OCI-LY7 (cell line): ENCODE measurements around the gene PIGZ. TPM values are rescaled to one million over a fixed set of nuclear protein-coding genes. Genes with fewer than 3 reads are reported as not detected.

ENCODE experiments used
- BruUV-seq: library from RNA; stranded (reverse); fragments of 400-500 nt; replicated peaks from 2 replicates; lab custom pipeline; 2021; lab: Mats Ljungman, UMichigan
- CTCF ChIA-PET: fragments of 300-600 bp; sonication (Branson Sonifier 250); formaldehyde crosslinking; loops from one replicate; lab custom pipeline; 2022; ENCODE audit warnings: antibody characterized with exemption; ENCODE audit not compliant: unreplicated experiment; lab: Charles Lee
- POLR2A ChIA-PET: fragments of 300-600 bp; sonication (Branson Sonifier 250); formaldehyde crosslinking; loops from one replicate; lab custom pipeline; 2022; ENCODE audit warnings: antibody characterized with exemption; lab: Charles Lee
- DNase-seq: peaks from one replicate; pipeline ENCODE4 v3.0.0-alpha.2; 2015; ENCODE audit warnings: low spot score
- H2AFZ ChIP-seq: fragments of 200-600 bp; sonication (generic), shearing (Covaris generic); 2 replicates; pipeline ENCODE4 v1.6.1; 2014; ENCODE audit warnings: mild to moderate bottlenecking, antibody characterized with exemption, low read length, moderate library complexity
- H3K27ac ChIP-seq: fragments of 200-600 bp; sonication (generic); 2 replicates; pipeline ENCODE4 v1.5.1; 2014; ENCODE audit warnings: mixed run types, low read depth, mild to moderate bottlenecking, moderate library complexity, low read length, inconsistent platforms; ENCODE audit not compliant: poor library complexity, severe bottlenecking
- H3K36me3 ChIP-seq: fragments of 200-600 bp; sonication (generic); 2 replicates; pipeline ENCODE4 v1.6.1; 2014; ENCODE audit warnings: mild to moderate bottlenecking, antibody characterized with exemption, low read length, moderate library complexity, mixed read lengths; ENCODE audit not compliant: insufficient read depth
- H3K4me1 ChIP-seq: fragments of 200-600 bp; sonication (generic); 2 replicates; pipeline ENCODE4 v1.5.1; 2014; ENCODE audit warnings: mild to moderate bottlenecking, low read length; ENCODE audit not compliant: insufficient read depth, poor library complexity, severe bottlenecking
- H3K4me2 ChIP-seq: fragments of 200-600 bp; sonication (generic); 2 replicates; pipeline ENCODE4 v1.6.1; 2014; ENCODE audit warnings: mild to moderate bottlenecking, low read length
- H3K4me3 ChIP-seq: fragments of 200-600 bp; sonication (generic); 2 replicates; pipeline ENCODE4 v1.5.1; 2014; ENCODE audit warnings: mild to moderate bottlenecking, low read depth, low read length; ENCODE audit not compliant: poor library complexity, severe bottlenecking
- H3K79me2 ChIP-seq: fragments of 200-600 bp; sonication (generic); 2 replicates; pipeline ENCODE4 v1.6.1; 2016; ENCODE audit warnings: low read depth, mild to moderate bottlenecking, low read length, moderate library complexity, mixed read lengths; ENCODE audit not compliant: insufficient read depth
- H3K9me2 ChIP-seq: fragments of 200-600 bp; sonication (generic); 2 replicates; pipeline ENCODE4 v1.6.1; 2016; ENCODE audit warnings: mild to moderate bottlenecking, low read length, mixed read lengths; ENCODE audit not compliant: insufficient read depth
- H3K9me3 ChIP-seq: fragments of 200-600 bp; sonication (generic); 2 replicates; pipeline ENCODE4 v1.6.1; 2014; ENCODE audit warnings: mild to moderate bottlenecking, mixed run types, low read length, mixed read lengths
- H4K20me1 ChIP-seq: fragments of 200-600 bp; sonication (generic); 2 replicates; pipeline ENCODE4 v1.6.1; 2014; ENCODE audit warnings: mild to moderate bottlenecking, antibody characterized with exemption, low read length, moderate library complexity, mixed read lengths; ENCODE audit not compliant: insufficient read depth
- EZH2phosphoT487 ChIP-seq: fragments of 200-600 bp; sonication (generic); IDR thresholded peaks from 2 replicates; pipeline ENCODE4 v1.6.1; 2018; ENCODE audit warnings: low read depth, borderline replicate concordance, mild to moderate bottlenecking, mixed run types, antibody characterized with exemption, low read length, moderate library complexity, mixed read lengths
- intact Hi-C: fragments of 100-400 bp; cut with micrococcal nuclease; formaldehyde crosslinking; loops from one replicate; pipeline ENCODE4 v1.10.0; 2022; ENCODE audit not compliant: unreplicated experiment
- total RNA-seq, 2 experiments: library from RNA; depleted of rRNA in 1 of 2; stranded (reverse); fragments of >200 nt in 1 of 2; shearing (Covaris generic) in 1 of 2; gene quantifications; 2 replicates each; pipeline ENCODE4 v1.2.3, GENCODE V29; 2014 to 2022
- TF ChIP-seq, protein P1 (sequence below): fragments of 200-600 bp; sonication (generic); conservative IDR thresholded peaks from 2 replicates; pipeline ENCODE4 v1.5.1; 2014; ENCODE audit warnings: mild to moderate bottlenecking, antibody characterized with exemption, low read length, moderate library complexity, mixed read lengths

Gene PIGZ
- total RNA-seq, 2 experiments from 2014 or later: not detected

DNA sequence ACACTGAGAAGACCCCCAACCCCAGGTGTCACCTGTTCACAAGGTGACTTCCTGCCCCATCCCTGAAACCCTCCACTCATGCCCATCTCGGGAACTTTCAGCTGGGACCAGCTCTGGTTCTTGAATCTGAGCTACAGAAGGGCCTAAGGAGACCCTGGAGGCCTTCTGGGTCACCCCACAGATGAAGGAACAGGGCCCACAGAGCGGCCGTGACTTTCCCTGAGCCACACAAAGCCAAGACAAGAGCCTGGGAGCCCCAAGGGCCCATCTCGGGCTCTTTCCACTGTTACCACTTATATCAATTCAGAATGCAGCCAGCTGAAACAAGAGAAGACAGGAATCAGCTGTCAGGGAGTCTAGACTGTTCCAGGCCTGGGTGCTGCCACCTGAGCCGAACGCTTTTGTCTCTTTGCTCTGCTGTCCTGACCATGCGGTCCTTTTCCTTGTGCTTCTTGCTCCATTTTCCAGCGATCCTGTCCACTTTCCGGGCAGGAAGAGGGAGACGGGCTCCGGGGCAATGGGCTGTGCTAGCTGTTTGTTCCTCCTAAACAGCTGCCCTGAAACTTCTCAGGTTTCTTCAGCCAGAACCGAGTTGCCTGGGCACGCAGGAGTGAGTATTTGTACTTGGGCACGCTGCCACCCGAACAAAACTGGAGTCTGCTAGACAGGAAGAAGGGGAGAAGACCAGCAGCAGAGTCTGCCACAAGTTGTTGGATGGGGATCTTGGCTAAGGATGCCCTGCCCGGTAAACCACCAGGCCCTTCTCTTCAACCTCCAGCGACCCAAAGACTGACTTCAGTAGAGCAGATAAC is 28.0 kb upstream of the PIGZ start:
- H3K4me2 ChIP-seq: no peak overlapping the region
- no peaks in the 10 kb centered on the region for H3K9me2 ChIP-seq
- H3K79me2 ChIP-seq: no peaks in the 10 kb centered on the region
- H3K4me3 ChIP-seq: no peak overlapping the region
- no peak overlapping the region for H3K27ac ChIP-seq
- H3K36me3 ChIP-seq: no peaks in the 10 kb centered on the region
- intact Hi-C loops: no loop called here
- no TSS peak for BruUV-seq
- H3K4me1 ChIP-seq: peaks cover 2% of the 10 kb centered on the region
- TF ChIP-seq, protein P1, sequence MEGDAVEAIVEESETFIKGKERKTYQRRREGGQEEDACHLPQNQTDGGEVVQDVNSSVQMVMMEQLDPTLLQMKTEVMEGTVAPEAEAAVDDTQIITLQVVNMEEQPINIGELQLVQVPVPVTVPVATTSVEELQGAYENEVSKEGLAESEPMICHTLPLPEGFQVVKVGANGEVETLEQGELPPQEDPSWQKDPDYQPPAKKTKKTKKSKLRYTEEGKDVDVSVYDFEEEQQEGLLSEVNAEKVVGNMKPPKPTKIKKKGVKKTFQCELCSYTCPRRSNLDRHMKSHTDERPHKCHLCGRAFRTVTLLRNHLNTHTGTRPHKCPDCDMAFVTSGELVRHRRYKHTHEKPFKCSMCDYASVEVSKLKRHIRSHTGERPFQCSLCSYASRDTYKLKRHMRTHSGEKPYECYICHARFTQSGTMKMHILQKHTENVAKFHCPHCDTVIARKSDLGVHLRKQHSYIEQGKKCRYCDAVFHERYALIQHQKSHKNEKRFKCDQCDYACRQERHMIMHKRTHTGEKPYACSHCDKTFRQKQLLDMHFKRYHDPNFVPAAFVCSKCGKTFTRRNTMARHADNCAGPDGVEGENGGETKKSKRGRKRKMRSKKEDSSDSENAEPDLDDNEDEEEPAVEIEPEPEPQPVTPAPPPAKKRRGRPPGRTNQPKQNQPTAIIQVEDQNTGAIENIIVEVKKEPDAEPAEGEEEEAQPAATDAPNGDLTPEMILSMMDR: no peak
- no peak for TF ChIP-seq EZH2phosphoT487
- no peaks in the 10 kb centered on the region for H3K9me3 ChIP-seq
- POLR2A ChIA-PET: interaction anchor here (0.5 kb wide), 1 partner anchor 531 kb away, joined by 5 read pairs; no protein-coding TSS in a partner anchor
- CTCF ChIA-PET: no interaction called here
- no peak overlapping the region for H2AFZ ChIP-seq
- H4K20me1 ChIP-seq: no peaks in the 10 kb centered on the region
- no peak for DNase-seq

DNA sequence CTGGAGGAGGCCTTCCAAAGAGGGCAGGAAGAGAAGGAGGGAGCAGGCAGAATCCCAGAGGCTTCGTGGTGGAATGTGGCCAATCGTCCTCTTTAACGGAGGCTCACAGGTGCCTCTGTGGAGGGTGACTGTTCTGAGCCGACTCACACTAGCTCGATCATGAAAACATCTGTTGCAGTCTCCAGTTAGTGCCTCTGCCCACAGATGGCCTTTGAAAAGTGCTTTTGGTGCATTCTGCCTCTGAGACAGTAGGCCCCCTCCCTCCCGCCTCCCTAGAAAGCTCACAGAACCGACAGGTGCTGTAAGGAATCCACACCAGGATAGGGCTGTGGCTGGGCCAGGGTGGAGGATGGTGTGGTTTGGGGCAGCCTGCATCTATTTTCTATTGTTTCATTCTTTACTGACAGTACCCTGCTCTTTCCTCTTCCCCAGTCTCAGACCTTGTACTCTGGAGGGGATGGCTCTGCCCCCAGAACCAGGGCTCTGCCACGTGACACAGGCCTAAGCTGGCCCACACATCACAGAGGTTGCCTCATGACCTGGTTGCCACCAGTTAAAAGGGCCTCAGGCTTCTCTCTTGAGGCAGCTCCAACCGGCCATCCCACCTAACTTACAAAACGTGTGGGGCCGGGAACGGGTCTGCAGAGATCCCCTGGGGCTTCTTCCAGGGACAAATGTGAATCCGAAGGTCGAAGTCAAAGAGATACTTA is 27.2 kb upstream of the PIGZ start:
- Histone ChIP-seq H3K4me3 (no peak overlapping the region), H3K79me2 (no peaks in the 10 kb centered on the region), H3K27ac (no peak overlapping the region), H4K20me1 (no peaks in the 10 kb centered on the region), H3K9me3 (no peaks in the 10 kb centered on the region), H2AFZ (no peak overlapping the region), H3K4me1 (no peaks in the 10 kb centered on the region), H3K36me3 (no peaks in the 10 kb centered on the region), H3K4me2 (no peak overlapping the region), H3K9me2 (no peaks in the 10 kb centered on the region)
- intact Hi-C loops: no loop called here
- DNase-seq: no peak
- ChIA-PET POLR2A (no interaction called here), CTCF (interaction anchor here (0.6 kb wide), 1 partner anchor 743 kb away, joined by 3 read pairs; no protein-coding TSS in a partner anchor)
- no peak for TF ChIP-seq EZH2phosphoT487
- TF ChIP-seq, protein P1: no peak
- BruUV-seq: no TSS peak

DNA sequence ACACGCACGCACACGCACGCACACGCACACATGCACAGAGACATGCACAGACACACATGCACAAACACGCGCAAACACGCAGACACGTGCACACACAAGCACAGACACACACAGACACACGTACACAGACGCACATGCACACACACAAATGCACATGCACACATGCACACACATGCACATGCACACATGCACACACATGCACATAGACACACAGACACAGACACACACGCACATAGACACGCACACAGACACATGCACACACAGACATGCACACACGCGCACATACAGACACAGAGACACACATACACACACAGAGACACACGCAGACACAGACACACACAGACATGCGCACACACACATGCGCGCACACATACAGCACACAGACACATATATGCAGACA is 26.4 kb upstream of the PIGZ start:
- no peak overlapping the region for H2AFZ ChIP-seq
- ChIA-PET CTCF (no interaction called here), POLR2A (no interaction called here)
- TF ChIP-seq, protein P1: no peak
- no peak for TF ChIP-seq EZH2phosphoT487
- no peaks in the 10 kb centered on the region for H3K9me2 ChIP-seq
- intact Hi-C loops: no loop called here
- no peaks in the 10 kb centered on the region for H3K4me1 ChIP-seq
- BruUV-seq: no TSS peak
- H3K27ac ChIP-seq: no peak overlapping the region
- no peak overlapping the region for H3K4me2 ChIP-seq
- no peaks in the 10 kb centered on the region for H3K9me3 ChIP-seq
- H4K20me1 ChIP-seq: no peaks in the 10 kb centered on the region
- no peaks in the 10 kb centered on the region for H3K36me3 ChIP-seq
- no peaks in the 10 kb centered on the region for H3K79me2 ChIP-seq
- no peak for DNase-seq
- H3K4me3 ChIP-seq: no peak overlapping the region
